IPS-18c (cell line): ENCODE data around the gene GABARAPL2.

Experiments
- H3K4me3 ChIP-seq: 2 replicates; pipeline ENCODE4 v1.7.0; 2013; ENCODE audit warnings: low read depth, mild to moderate bottlenecking, low read length, moderate library complexity; ENCODE audit not compliant: insufficient read depth
- H3K9me3 ChIP-seq: one replicate; pipeline ENCODE4 v1.6.1; 2013; ENCODE audit warnings: mild to moderate bottlenecking, low read length, moderate library complexity; ENCODE audit not compliant: control insufficient read depth, insufficient read depth

The GABARAPL2 gene

DNA sequence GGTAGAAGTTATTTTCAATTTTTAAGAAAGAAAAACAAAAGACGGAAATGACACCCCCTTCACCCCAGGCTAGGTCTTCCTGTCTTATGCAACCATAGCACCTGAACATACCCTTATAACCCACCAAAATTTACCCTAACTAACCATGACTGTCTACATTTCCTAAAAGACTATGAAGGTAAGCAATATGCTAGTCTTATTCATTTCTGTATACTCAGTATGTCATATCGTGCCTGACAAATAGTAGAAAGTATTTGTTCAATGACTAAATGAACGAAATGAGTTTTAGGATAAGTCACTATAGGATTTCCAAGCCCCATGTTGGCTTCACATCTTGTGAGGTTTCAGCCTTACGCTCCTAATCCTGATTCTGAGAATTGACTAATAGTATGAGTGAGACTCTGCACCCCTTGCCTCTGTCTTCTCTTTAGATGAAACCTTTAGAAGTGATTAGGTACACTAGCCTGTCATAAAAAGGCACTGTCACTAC, 50.4 kb downstream of the GABARAPL2 start:
- H3K4me3 ChIP-seq, result no peak overlapping the region
- H3K9me3 ChIP-seq, result no peaks in the 10 kb centered on the region

DNA sequence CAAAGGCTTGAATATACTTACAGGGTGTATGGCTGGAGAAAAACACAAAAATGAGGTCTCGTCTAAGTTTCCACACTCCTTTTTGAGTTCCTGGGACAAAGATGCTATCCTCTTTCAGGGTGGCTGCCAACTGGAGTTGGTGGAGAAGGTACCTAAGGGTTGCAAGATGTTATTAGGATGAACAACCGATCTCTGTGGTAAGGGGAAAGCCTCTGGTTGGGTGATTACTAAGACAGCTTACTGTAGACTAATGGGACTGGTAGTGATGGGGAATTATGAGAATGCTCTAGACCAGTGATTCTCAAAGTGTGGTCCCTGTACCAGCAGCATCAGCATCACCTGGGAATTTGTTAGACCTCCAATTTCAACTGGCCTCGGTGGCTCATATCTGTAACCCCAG, 50.9 kb downstream of the GABARAPL2 start:
- no peak overlapping the region for H3K4me3 ChIP-seq
- no peaks in the 10 kb centered on the region for H3K9me3 ChIP-seq

DNA sequence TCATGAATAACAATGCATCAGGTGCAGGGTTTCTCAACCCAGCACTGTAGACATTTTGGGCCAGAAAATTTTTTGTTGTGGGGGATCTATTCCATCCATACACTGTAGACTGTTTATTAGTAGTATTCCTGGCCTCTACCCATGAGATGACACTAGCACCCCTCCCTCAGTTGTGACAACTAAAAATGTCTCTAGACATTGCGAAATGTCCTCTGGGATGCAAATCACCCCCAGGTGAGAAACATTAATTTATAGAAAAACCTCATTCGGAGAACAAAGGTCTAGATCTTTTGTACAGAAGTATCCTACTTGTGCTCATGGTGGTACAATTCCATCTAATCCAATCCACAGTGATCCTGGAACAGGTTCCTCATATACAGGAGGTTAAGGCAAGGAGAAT, 52.6 kb downstream of the GABARAPL2 start:
- no peaks in the 10 kb centered on the region for H3K9me3 ChIP-seq
- no peak overlapping the region for H3K4me3 ChIP-seq

DNA sequence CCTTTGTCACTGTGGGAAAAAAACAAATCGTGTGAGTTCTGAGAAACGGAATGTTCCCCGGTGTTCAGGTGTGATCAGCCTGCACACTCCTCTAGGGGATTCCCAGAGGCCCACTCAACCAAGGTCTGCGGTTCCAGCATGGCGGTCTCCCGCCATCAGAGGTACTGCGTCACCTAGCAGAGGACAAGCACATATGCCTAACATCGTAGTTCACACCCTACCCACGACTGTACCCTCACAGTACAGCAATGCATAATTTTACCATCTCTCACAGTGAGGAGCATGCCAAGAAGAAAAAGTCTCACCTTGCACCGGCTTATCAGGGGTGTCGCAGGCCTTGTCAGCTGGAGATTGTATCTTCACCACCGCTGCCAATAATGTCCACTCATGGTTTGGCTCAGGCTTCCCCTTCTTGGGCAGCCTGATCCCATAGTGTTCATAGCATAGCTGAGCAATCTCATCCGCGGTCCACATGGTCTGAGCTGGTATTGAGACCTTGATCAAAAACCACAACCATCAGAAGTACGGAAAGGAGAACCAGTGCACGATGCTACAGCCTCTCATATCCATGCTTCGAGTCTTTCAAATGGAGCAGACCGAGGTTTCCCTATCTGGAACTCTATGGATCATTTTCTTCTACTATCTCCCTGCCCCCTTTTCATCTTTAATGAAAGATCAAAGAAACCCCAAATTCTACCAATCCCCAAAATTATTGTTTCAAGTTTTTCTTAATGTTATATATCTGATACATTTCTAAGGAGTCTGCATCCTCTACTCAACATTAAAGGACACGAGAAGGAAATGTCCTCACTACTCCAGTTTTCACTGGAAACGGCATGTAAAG, 54.4 kb downstream of the GABARAPL2 start:
- Histone ChIP-seq H3K9me3 (no peaks in the 10 kb centered on the region), H3K4me3 (no peak overlapping the region)

DNA sequence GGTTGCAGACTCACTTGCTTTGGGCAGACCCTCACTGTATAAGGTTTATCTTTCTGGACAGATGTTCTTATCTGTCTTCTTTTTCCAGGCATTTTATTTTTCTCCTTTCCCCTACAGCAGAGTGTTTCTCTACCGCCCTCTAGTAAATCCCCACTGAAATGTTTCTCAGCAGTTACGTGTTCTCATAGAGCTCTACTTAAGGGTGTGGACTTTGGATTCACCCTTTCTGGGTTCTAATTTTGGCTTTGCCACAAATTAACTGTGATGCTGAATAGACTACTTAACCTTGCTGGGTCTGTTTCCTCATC, 54.9 kb downstream of the GABARAPL2 start:
- Histone ChIP-seq H3K9me3 (no peaks in the 10 kb centered on the region), H3K4me3 (no peak overlapping the region)

DNA sequence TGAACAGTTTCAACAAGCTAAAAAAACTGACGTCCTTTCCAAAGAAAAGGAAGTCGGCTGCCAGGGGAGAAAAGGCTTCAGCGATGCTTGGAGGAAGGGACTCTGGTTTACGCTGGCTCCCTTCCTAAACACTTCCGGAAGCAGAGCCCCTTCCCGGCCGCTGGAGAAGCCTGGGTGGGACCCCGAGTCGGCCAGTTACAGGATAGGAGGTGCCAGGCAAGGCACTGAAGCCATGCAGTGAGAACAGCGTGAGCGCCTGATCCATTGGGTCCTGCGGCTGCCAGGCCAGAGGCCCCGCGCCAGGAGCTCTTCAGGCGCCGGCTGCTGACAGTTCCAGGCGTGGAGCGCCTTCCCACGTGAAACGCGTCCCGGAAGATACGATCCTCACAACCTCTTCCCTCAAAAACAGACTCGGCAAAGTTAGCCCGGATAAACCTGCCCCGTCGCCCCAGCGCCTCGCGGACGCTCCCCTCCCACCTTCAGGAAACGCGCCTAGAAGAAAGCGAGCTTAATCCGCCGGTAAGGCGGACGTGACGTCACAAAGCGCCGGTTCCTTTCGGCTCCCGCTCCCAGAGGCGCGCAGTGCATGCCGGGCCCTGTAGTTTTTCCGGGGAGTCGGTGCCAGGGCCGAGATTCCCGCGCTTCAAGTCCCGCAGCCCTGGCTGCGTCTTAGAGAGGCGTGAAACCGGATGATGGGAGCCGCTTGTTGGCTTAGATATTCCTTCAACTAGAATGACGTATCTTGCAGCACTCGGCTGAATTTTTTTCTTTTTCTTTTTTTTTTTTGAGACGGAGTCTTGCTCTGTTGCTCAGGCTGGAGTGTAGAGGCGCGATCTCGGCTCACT, 56.8 kb downstream of the GABARAPL2 start, which contains the start of gene ADAT1:
ADAT1 (minus strand) TSS at position 521 of the 845 bp plus-strand sequence. CDS start 2,482 bp downstream, outside the sequence.
- peak within 1 kb of the TSS; percentile 77 for H3K4me3 ChIP-seq
- H3K9me3 ChIP-seq, result no peaks in the 10 kb centered on the region

DNA sequence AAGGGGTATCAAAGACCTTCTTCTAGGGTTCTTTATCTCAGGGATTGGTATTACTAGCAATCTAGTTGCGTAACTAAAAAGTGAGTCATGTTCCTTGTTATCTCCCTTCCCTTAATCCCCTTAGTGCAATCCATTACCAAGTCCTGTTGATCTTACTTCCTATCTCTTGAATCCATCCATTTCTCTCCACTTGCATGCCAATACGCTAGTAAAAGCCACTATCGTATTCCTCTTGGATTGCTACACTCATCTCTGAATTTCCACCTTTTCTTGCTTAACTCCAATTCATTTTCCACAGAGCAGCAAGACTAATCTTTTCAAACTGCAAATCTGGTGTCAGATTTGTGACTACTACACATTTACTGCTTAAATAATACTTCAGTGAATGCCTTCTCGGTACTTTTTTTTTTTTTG, 58.7 kb downstream of the GABARAPL2 start:
- no peak overlapping the region for H3K4me3 ChIP-seq
- H3K9me3 ChIP-seq, result no peaks in the 10 kb centered on the region

DNA sequence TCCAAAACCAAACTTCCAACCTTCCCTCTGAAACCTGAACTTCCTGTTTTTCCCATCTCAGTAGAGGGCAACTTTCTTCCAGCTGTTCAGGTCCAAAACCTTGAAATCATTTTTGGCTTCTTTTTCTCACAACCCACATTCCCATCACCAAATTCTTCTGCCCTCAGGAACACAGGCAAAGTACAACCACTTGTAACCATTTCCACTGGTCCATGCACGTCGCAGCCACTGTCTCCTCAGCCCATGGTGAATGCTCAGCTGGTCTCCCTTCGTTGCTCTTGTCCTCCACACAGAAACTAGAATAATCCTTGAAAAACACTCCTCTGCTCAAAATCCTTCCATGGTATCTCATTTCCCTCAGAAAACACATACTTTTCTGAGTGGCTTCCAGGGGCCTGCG, 60.6 kb downstream of the GABARAPL2 start:
- Histone ChIP-seq H3K9me3 (no peaks in the 10 kb centered on the region), H3K4me3 (no peak overlapping the region)
